H4 (cell line): Measurements from ENCODE around the gene HGS. TPM values are rescaled to one million over a fixed set of nuclear protein-coding genes. Genes with fewer than 3 reads are reported as not detected.
A peak's percentile ranks its signal among the peaks of the same experiment; 100 is the strongest.
"Not testable (repeated sequence)": the region's sequence is repeated elsewhere in the genome, so short reads cannot be mapped to it uniquely, and the experiment has no call there.

Experiments
- DNase-seq: peaks from one replicate; pipeline ENCODE4 v3.0.0-alpha.2; 2015; ENCODE audit warnings: low spot score
- total RNA-seq: library from RNA; depleted of rRNA; stranded (reverse); fragments of >200 nt; shearing (Covaris generic); gene quantifications from 2 replicates; pipeline ENCODE4 v1.2.3, GENCODE V29; 2014

The HGS gene
- total RNA-seq, 1 experiment from 2014 or later: 26.6 TPM

- no peak for DNase-seq
These were observed 28.3 kb upstream of the HGS start for GRCh38 chr17:81655378-81656117.

DNA sequence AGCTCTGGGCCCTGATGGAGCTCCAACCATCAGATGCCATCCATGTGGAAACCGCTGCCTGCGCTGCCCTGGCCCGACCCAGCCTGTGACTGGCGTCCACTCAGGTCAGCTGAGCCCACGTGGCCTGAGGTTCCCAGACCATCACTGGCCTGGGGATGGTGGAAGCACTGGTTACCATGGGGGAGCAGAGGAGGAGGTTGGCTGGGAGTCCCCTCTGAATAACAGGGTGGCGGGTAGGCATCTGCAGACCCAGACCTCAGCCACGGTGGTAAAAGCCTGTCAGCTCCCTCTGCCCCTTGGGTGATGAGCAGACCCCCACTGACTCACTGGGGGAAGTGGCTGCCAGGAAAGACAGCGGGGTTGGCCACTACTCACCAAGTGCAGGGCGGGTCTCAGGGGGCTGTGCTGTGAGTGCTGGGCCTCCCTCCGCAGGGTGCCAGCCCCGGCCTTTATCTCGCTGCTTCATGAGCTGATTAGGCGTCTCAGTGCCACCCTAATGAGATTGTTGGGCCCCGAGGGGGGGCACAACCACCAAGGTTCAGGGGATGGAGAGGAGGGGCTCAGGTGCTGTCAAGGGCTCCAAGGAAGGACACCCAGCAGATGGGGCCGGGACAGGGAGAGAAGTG, 27.6 kb upstream of the HGS start, which contains the start of gene PDE6G:
Gene PDE6G (minus strand): TSS at position 425 of the 626 bp plus-strand sequence. CDS start 3,237 bp downstream, outside the sequence.
- DNase-seq: no peak

DNA sequence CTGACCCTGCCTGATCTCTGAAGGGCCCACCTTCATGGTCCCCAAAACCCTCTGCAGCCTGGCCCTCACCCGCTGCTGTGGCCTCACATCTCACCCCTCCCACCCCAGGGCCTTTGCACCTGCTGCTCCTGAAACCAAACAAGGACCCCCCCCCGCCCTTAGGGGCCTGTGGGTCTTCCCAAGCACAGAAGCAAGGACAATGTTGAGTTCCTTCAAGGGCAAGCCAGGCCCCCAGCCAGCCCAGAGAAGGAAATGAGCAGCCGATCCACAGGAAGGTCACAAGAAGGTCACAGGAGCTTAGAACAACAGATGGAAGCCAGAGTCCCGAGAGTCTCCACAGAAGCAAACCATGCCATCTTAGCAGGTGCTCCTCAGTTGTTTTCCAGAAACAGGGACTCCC, 27.0 kb upstream of the HGS start:
- no peak for DNase-seq

DNA sequence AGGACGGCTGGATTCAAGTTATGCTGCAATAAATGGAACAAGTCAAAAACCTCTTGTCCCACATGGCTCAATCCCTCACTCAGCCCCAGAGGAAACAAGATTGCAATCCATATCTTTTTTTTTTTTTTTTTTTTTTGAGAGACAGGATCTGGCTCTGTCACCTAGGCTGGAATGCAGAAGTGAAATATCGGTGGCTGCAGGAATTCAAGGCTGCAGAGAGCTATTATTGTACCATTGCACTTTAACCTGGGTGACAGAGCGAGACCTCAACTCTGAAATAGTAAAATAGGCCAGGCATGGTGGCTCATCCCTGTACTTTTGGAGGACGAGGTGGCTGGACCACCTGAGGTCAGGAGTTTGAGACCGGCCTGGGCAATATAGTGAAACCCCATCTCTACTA, 24.8 kb upstream of the HGS start:
- DNase-seq: no peak

DNA sequence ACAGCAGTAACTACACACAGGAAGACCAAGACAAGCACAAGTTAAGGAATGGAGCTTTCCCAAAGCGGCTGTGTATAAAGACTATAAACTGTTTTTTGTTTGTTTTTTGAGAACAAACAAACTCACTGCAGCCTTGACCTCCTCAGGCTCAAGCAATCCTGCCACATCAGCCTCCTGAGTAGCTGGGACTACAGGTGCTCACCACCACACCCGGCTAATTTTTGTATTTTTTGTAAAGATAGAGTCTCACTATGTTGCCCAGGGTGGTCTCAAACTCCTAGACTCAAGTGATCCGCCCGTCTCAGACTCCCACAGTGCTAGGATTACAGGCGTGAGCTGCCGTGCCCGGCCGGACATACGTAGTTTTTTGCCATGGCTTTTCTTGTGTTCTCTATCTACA, 23.4 kb upstream of the HGS start:
- no peak for DNase-seq

DNA sequence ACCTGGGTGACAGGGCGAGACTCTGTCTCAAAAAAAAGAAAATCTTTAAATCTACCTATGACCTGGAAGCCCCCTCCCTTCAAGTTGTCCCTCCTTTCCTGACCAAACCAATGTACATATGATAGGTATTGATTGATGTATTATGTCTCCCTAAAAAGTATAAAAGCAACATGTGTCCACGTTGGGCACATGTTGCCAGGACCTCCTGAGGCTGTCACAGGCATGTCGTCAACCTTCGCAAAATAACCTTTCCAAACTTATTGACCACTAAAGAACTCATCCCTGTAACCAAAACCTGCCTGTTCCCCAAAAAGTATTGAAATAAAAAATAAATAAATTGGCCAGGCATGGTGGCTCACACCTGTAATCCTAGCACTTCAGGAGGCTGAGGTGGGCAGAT, 21.8 kb upstream of the HGS start:
- DNase-seq: no peak

GRCh38 chr17:81664051-81664470, 19.8 kb upstream of the HGS start:
- no peak for DNase-seq

DNA sequence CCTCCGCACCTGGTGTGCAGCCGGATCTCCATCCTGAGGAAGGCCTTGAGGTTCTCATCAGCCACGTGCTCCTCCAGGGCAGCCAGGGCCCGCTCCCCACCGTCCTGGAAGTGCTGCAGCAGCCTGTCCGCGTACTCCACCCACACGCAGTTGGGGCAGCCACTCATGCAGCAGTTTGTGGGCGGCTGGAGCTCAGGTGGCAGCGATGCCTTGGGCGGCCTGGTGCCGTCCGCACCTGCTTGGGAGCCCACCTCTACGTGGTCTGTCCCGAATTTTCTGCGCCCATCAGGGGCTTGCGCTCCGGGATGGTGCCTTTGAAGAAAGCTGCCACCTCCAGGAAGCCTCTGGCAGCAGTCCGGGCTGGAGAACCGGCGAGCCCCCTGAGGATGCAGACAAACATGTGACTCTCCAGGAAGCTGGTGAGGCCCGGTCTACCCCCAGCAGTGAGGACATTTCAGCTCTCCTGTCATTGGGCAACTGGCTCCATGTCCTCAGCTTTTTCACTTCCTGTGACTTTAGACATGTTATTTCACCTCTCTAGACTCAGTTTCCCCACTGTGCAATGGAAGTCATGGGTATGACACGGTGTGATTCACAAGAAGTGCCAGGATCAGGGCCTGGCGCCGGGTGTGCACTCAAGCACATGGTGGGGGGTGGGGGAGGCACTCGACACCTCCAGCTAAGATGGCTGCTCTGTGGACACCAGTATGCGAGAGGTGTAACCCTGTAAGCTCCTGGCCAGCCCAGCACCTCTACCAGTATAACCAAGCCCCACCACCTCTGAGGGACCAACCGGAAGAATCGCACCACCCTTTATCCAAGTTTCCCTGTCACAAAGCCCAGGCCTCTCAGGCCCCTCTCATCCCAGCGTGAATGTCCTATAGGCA, 18.4 kb upstream of the HGS start:
- DNase-seq: no peak

DNA sequence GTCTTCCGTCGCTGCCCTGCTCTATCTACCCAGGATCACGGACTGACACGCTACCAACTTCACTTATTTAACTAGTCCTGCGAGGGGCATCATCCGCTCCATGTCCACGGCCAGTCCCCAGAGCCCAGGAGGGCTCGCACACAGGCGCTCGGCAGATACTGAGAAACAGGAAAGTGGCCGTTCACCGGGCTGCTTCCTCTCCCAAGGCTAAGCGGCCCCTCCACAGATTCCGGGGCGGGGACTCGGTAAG, 17.8 kb upstream of the HGS start:
- no peak for DNase-seq

DNA sequence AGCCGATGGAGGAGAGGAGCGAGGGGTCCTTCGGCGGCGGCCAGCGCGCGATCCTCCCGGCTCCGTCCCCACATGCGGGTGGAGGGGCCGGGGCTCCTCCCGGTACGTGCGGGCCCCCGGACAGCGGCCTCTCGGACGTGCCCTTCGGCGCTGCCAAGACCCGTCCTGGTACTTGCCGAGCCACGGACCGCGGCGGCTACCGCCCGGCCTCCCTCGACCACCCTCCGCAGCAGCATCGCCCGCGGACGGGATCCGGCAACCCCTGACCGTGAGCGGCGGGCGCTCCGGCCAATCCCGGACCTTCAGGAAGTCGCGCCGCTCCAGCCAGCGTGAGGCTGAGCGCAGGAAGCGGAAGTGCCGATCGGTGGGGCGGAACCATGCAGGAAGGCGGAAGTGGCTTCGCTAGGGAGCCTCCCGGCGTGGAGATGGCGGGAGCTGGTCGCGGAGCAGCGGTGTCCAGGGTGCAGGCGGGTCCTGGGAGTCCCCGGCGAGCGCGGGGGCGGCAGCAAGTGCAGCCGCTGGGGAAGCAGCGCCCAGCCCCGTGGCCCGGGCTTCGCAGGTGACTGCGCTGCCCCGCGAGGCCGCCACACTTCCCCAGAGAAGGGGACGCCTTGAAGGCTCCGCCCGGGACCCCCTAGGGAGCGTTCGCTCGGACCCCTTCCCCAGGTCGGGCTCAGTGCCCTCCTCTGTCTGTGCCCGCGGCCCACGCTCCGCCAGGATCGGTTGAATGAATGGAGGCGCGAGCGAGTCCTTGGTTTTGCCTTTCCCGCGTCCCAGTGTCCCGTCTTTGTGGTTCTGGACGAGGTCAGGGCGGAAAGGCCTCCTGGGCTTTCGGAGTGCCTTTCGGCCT, 17.2 kb upstream of the HGS start, which contains the start of the genes CCDC137 and OXLD1:
Gene CCDC137 (plus strand): TSS at position 396 of the 850 bp plus-strand sequence. CDS start 30 bp downstream, at position 426.
Gene OXLD1 (minus strand): TSS at position 264 of the 850 bp plus-strand sequence. CDS start 28 bp downstream, at position 236.
- DNase-seq: peak; percentile 94

GRCh38 chr17:81667754-81668153, 16.1 kb upstream of the HGS start:
- DNase-seq: no peak

DNA sequence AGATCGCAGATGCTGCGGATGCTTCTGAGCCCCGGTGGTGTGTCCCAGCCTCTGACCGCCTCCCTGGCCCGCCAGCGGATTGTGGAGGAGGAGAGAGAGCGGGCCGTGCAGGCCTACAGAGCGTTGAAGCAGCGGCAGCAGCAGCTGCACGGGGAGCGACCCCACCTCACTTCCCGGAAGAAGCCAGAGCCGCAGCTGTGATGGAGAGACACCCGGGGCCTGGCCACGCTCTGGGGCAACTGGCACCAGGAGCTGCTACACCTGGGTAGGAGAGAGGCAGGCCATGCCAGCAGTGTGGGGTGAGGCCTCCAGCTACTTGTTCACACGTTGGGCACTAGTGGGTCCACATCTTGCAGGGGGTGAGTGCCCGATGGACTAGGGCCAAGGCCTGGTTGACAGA, 11.3 kb upstream of the HGS start:
- DNase-seq: no peak

GRCh38 chr17:81672954-81673353, 10.9 kb upstream of the HGS start:
- no peak for DNase-seq

GRCh38 chr17:81673561-81674258, 10.1 kb upstream of the HGS start:
- no peak for DNase-seq

DNA sequence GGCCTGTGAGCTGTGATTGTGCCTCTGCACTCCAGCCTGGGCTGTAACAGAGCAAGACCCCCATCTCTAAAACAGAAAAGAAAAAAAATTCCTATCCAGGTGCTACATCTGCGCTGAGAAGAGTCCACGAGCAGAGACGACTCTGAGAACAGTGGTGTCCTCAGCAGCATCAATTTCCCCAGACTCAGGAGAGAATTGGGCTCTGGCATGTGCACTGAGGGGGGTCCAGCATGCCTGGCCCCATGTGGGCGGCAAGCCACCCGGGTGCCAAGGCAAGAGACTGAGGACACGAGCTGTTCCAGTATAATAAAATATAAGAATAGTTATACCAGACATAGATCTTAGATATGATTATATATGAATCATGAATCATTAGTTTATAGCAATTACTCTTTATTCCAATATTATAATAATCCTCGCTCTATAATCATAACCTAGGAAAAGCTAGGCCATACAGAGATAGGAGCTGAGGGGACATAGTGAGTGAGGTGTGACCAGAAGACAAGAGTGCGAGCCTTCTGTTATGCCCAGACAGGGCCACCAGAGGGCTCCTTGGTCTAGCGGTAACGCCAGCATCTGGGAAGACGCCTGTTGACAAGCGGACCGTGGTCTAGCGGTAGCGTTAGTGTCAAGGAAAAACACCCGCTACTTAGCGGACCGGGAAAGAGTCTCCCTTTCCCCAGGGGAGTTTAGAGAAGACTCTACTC, 8.1 kb upstream of the HGS start:
- not testable (repeated sequence) for DNase-seq

DNA sequence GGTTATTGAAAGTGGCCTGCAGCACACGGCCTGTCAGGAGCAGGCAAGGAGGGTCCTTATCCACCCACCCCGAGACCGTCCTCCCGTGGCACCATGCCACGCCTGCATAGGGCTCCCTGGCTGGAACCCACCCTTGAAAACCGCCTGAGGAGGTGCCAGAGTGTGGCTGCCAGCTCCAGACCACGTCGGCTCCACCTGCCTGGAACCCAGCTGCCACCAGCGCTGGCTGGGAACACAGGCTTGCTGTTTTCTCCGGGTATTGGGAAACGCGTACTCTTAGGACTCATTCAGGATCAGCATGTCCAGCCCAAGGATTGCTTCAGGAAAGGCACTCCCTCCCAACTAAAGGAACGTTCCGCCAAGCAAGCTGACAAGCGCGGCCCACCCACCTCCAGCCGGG, 6.9 kb upstream of the HGS start:
- no peak for DNase-seq

- no peak for DNase-seq
These were observed 3.7 kb upstream of the HGS start for GRCh38 chr17:81680150-81680549.

DNA sequence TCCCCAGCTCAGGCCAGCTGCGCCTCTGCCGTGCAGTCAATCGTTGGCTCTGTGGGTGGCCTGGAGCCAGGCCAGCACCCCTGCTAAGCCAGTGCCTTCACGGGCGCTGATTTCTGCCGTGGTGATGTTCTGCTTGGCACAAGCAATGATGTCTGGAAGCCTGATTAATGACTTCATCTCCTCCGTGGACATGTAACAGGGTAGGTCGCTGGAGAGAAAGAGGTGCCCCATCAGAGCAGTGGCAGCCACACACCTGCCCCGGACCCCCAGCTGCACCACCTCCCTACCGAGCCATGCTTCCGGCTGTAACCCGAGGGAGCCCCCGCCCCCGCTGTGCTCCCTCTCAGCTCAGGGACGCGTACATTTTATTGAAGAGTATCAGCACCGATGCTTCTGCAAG, 2.1 kb upstream of the HGS start:
- DNase-seq: no peak

DNA sequence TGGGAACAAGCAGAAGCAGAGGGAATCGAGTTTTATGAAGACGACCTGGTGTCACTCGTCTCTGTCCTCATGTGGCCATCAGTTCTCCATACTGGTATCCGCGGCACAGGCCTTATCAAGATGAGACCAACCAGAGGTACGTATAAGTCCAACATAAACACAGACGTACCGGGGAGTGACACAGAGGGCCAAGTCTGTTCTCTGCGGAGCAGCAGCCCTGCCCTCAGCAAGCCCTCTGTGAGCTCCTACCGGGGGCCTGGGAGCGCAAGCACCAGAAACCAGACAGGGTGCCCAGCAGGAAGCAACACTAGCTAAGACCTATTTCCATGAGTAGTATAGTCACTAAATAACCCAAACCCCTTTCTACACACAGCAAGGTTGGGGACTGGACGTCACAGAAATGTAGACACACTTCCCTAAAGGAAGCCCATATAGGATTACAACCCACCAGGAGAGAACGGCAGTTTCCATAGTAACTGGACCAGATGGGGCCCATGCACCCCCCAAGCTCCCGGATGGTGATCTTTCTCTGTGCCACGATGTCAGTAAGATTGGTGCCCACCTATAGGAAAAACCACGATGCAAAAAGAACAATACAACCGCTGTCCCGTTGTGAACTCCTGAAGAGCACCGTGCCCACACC, 1.1 kb upstream of the HGS start:
- DNase-seq: no peak

- DNase-seq: no peak
These were observed 615 bp upstream of the HGS start for GRCh38 chr17:81683208-81683583.
